Stimulated activated naive CD8-positive, alpha-beta T cell treated with anti-CD3 and anti-CD28 coated beads, Interleukin-15, Interleukin-2, amounts not matched to agents 100 ng/mL and 50 ng/mL, for 24 hours (primary cell): ENCODE results near the gene FHIP2A.

Source experiments
- H3K27ac Mint-ChIP-seq: one replicate; pipeline ENCODE4 v1.8.0; 2021; ENCODE audit warnings: mild to moderate bottlenecking, mixed read lengths
- H3K27me3 Mint-ChIP-seq: one replicate; pipeline ENCODE4 v1.8.0; 2021; ENCODE audit warnings: mixed read lengths
- H3K36me3 Mint-ChIP-seq: one replicate; pipeline ENCODE4 v1.8.0; 2021; ENCODE audit warnings: low read depth, mixed read lengths
- H3K4me1 Mint-ChIP-seq: one replicate; pipeline ENCODE4 v1.8.0; 2021; ENCODE audit warnings: low read depth, mixed read lengths
- H3K4me3 Mint-ChIP-seq: one replicate; pipeline ENCODE4 v1.8.0; 2021; ENCODE audit warnings: mild to moderate bottlenecking, mixed read lengths
- H3K9me3 Mint-ChIP-seq: one replicate; pipeline ENCODE4 v1.8.0; 2021; ENCODE audit warnings: mixed read lengths

FHIP2A gene

GRCh38 chr10:114802177-114802576 is 19.4 kb upstream of the FHIP2A start:
- H3K4me3 Mint-ChIP-seq = no peak overlapping the region

GRCh38 chr10:114806562-114807391 is 14.8 kb upstream of the FHIP2A start:
- no peaks in the 10 kb centered on the region for H3K36me3 Mint-ChIP-seq
- H3K4me3 Mint-ChIP-seq = no peak overlapping the region
- H3K27ac Mint-ChIP-seq = no peak overlapping the region
- no peaks in the 10 kb centered on the region for H3K9me3 Mint-ChIP-seq
- peaks cover 19% of the 10 kb centered on the region for H3K4me1 Mint-ChIP-seq
- H3K27me3 Mint-ChIP-seq = no peaks in the 10 kb centered on the region

More at GRCh38 chr10:114802177-114802576, 19.4 kb upstream of the FHIP2A start:
- Mint-ChIP-seq H3K27me3 (no peaks in the 10 kb centered on the region), H3K27ac (no peak overlapping the region), H3K9me3 (no peaks in the 10 kb centered on the region), H3K36me3 (no peaks in the 10 kb centered on the region), H3K4me1 (peaks cover 18% of the 10 kb centered on the region)

- Mint-ChIP-seq H3K9me3 (no peaks in the 10 kb centered on the region), H3K27ac (no peak overlapping the region), H3K36me3 (no peaks in the 10 kb centered on the region), H3K4me3 (no peak overlapping the region), H3K4me1 (peaks cover 16% of the 10 kb centered on the region), H3K27me3 (no peaks in the 10 kb centered on the region)
Measured at GRCh38 chr10:114808982-114809381, 12.6 kb upstream of the FHIP2A start.

GRCh38 chr10:114810926-114811325 is 10.7 kb upstream of the FHIP2A start:
- Mint-ChIP-seq H3K9me3 (no peaks in the 10 kb centered on the region), H3K4me3 (no peak overlapping the region), H3K4me1 (peaks cover 16% of the 10 kb centered on the region), H3K27me3 (no peaks in the 10 kb centered on the region), H3K36me3 (no peaks in the 10 kb centered on the region), H3K27ac (no peak overlapping the region)

- Mint-ChIP-seq H3K4me3 (no peak overlapping the region), H3K4me1 (peaks cover 16% of the 10 kb centered on the region), H3K36me3 (no peaks in the 10 kb centered on the region), H3K27ac (no peak overlapping the region), H3K9me3 (no peaks in the 10 kb centered on the region), H3K27me3 (no peaks in the 10 kb centered on the region)
Measured at GRCh38 chr10:114811862-114812261, 9.7 kb upstream of the FHIP2A start.

- peaks cover 13% of the 10 kb centered on the region for H3K4me1 Mint-ChIP-seq
Measured at GRCh38 chr10:114815791-114816190, 5.8 kb upstream of the FHIP2A start.

GRCh38 chr10:114816308-114816707 is 5.3 kb upstream of the FHIP2A start:
- no peaks in the 10 kb centered on the region for H3K9me3 Mint-ChIP-seq
- no peak overlapping the region for H3K4me3 Mint-ChIP-seq
- peaks cover 9% of the 10 kb centered on the region for H3K4me1 Mint-ChIP-seq
- no peaks in the 10 kb centered on the region for H3K36me3 Mint-ChIP-seq
- H3K27ac Mint-ChIP-seq = no peak overlapping the region
- no peaks in the 10 kb centered on the region for H3K27me3 Mint-ChIP-seq

More at GRCh38 chr10:114815791-114816190, 5.8 kb upstream of the FHIP2A start:
- H3K4me3 Mint-ChIP-seq = no peak overlapping the region
- H3K27me3 Mint-ChIP-seq = no peaks in the 10 kb centered on the region
- H3K36me3 Mint-ChIP-seq = no peaks in the 10 kb centered on the region
- H3K27ac Mint-ChIP-seq = no peak overlapping the region
- H3K9me3 Mint-ChIP-seq = no peaks in the 10 kb centered on the region

- H3K36me3 Mint-ChIP-seq = no peaks in the 10 kb centered on the region
- H3K9me3 Mint-ChIP-seq = no peaks in the 10 kb centered on the region
- no peaks in the 10 kb centered on the region for H3K27me3 Mint-ChIP-seq
- H3K4me1 Mint-ChIP-seq = peaks cover 20% of the 10 kb centered on the region
- no peak overlapping the region for H3K27ac Mint-ChIP-seq
- H3K4me3 Mint-ChIP-seq = no peak overlapping the region
Measured at GRCh38 chr10:114819322-114819721, 2.3 kb upstream of the FHIP2A start.

GRCh38 chr10:114821915-114822443 is 399 bp downstream of the FHIP2A start:
- Mint-ChIP-seq H3K36me3 (peaks cover 3% of the 10 kb centered on the region), H3K4me3 (peak overlapping the region; percentile 96), H3K9me3 (no peaks in the 10 kb centered on the region), H3K4me1 (peaks cover 44% of the 10 kb centered on the region), H3K27ac (peak overlapping the region; percentile 91), H3K27me3 (no peaks in the 10 kb centered on the region)

- Mint-ChIP-seq H3K27me3 (no peaks in the 10 kb centered on the region), H3K36me3 (peaks cover 7% of the 10 kb centered on the region), H3K9me3 (no peaks in the 10 kb centered on the region), H3K27ac (peak overlapping the region; percentile 91), H3K4me3 (peak overlapping the region; percentile 96), H3K4me1 (peaks cover 48% of the 10 kb centered on the region)
Measured at GRCh38 chr10:114822444-114823076, 980 bp downstream of the FHIP2A start.

- H3K4me3 Mint-ChIP-seq = peak overlapping the region; percentile 96
- peaks cover 7% of the 10 kb centered on the region for H3K36me3 Mint-ChIP-seq
- H3K4me1 Mint-ChIP-seq = peaks cover 48% of the 10 kb centered on the region
- peak overlapping the region; percentile 91 for H3K27ac Mint-ChIP-seq
- no peaks in the 10 kb centered on the region for H3K27me3 Mint-ChIP-seq
- no peaks in the 10 kb centered on the region for H3K9me3 Mint-ChIP-seq
Measured at GRCh38 chr10:114823077-114823463, 1.5 kb downstream of the FHIP2A start.

- no peaks in the 10 kb centered on the region for H3K27me3 Mint-ChIP-seq
- H3K4me3 Mint-ChIP-seq = peak overlapping the region; percentile 37
- no peak overlapping the region for H3K27ac Mint-ChIP-seq
- peaks cover 14% of the 10 kb centered on the region for H3K36me3 Mint-ChIP-seq
- peaks cover 57% of the 10 kb centered on the region for H3K4me1 Mint-ChIP-seq
- H3K9me3 Mint-ChIP-seq = no peaks in the 10 kb centered on the region
Measured at GRCh38 chr10:114824391-114824790, 2.8 kb downstream of the FHIP2A start.

- H3K27me3 Mint-ChIP-seq = no peaks in the 10 kb centered on the region
- H3K4me3 Mint-ChIP-seq = peak overlapping the region; percentile 14
- peaks cover 67% of the 10 kb centered on the region for H3K4me1 Mint-ChIP-seq
- peak overlapping the region; percentile 53 for H3K27ac Mint-ChIP-seq
- no peaks in the 10 kb centered on the region for H3K9me3 Mint-ChIP-seq
- H3K36me3 Mint-ChIP-seq = peaks cover 19% of the 10 kb centered on the region
Measured at GRCh38 chr10:114825513-114826253, 4.1 kb downstream of the FHIP2A start.

- no peak overlapping the region for H3K27ac Mint-ChIP-seq
- H3K27me3 Mint-ChIP-seq = no peaks in the 10 kb centered on the region
- H3K4me1 Mint-ChIP-seq = peaks cover 48% of the 10 kb centered on the region
- H3K9me3 Mint-ChIP-seq = no peaks in the 10 kb centered on the region
- H3K4me3 Mint-ChIP-seq = no peak overlapping the region
- peaks cover 30% of the 10 kb centered on the region for H3K36me3 Mint-ChIP-seq
Measured at GRCh38 chr10:114829160-114829909, 7.8 kb downstream of the FHIP2A start.
